HT-29 (cell line): ENCODE data around the gene TALDO1. TPM values are rescaled to one million over a fixed set of nuclear protein-coding genes. Genes with fewer than 3 reads are reported as not detected.

Source experiments
- DNase-seq: peaks from one replicate; pipeline ENCODE4 v3.0.0-alpha.2; 2015; ENCODE audit warnings: low spot score
- total RNA-seq: library from RNA; depleted of rRNA; stranded (reverse); fragments of >200 nt; shearing (Covaris generic); gene quantifications from 2 replicates; pipeline ENCODE4 v1.2.3, GENCODE V29; 2014

The TALDO1 gene
- total RNA-seq, 1 experiment from 2014 or later: 669 TPM

DNA sequence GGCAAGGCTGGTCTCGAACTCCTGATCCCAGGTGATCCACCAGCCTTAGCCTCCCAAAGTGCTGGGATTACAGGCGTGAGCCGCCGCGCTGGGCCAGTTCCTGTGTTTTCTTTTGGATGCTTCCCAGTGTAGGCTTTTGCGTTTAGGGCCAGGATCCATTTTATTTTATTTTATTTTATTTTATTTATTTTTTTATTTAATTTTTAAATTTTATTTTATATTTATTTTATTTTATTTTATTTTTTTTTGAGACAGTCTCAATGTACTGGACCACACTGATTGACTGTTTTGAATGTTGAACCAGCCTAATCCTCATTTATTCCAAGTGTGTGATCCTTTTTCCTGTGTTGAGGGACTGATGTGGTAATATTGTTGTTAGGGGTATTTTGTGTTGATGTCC, 32.8 kb upstream of the TALDO1 start:
- DNase-seq: no peak

DNA sequence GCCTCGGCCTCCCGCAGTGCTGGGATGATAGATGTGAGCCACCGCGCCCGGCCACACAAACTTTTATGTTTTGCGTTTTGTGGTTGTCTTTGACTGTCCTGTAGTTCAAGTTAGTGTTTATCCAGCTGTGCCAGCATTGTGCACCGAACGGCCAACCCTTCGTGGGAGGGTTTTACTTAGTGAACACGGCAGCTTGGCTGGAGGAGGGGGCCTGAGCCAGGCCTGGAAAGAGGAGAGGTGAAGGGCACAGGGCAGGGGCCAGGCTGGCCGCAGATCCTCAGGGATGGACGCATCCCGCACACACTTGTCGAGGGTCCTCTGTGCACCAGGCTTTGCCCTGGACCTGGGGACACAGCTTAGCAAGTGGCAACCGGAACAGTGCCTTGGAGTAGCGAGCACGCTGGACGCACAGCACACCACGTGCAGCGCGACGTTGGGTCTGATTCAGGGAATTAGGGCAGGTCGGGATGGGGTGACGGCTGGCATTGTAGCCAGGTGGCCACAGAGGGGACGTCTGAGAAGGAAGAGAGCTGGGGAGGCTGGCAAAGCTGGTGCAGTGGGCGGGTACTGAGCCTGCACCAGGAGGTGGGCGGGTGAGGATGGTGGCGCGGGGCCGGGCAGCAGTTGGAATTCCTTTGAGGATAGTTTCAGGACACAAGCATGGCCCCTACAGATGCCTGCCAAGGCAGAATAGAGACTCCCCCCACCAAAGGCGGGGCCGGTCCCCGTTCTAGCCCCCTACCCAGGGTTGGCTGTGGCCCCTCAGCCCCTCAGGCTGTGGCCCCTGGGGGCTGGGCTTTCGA, 27.8 kb upstream of the TALDO1 start:
- DNase-seq: peak; percentile 94

DNA sequence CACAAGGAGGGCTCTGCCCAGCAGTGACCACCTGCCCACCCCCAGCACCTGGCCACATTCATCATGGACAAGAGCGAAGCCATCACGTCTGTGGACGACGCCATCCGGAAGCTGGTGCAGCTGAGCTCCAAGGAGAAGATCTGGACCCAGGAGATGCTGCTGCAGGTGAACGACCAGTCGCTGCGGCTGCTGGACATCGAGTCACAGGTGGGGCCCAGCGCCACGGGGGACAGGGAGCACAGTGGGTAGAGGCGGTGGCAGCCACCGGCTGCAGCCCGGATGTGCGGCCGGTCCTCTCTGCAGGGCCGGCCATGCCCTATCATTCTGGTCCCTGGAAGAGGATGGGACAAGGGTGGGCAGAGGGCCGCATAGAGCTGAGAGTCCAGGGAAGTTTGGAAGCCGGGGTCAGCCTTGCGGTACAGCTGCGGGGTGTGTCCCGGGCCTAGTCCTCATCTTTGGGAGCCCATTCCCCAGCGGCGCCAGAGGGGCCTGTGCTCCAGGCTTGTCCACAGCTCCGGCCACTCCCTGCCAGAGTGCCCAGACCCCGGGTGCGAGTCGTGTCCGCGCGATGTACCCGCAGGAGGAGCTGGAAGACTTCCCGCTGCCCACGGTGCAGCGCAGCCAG, 27.1 kb upstream of the TALDO1 start:
- no peak for DNase-seq

- peak; percentile 85 for DNase-seq
Measured at GRCh38 chr11:720642-721246, 26.5 kb upstream of the TALDO1 start.

- DNase-seq: no peak
Measured at GRCh38 chr11:721247-721740, 26.0 kb upstream of the TALDO1 start.

DNA sequence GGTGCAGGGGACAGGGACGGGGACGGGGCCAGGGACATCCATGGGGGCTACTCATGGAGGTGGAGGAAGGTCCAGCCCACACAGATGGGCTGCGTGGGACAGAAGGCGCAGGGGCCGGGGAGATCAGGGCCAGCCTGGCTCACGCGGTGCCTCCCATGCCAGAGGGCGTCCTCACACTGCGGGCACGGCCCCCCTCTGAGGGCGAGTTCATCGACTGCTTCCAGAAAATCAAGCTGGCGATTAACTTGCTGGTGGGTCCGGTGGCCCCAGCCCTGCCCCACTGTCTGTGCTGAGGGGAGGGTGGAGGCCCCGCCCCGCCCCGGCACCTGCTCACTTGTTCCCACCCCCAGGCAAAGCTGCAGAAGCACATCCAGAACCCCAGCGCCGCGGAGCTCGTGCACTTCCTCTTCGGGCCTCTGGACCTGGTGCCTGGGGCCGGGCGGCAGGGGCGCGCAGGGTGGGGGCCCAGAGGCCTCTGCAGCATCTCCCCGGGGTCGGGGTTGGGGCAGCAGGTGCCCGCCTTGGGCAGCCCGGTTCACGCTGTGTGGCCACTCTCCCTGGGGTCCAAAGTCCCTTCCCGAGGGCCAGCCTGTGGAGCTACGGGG, 25.4 kb upstream of the TALDO1 start:
- DNase-seq: no peak

DNA sequence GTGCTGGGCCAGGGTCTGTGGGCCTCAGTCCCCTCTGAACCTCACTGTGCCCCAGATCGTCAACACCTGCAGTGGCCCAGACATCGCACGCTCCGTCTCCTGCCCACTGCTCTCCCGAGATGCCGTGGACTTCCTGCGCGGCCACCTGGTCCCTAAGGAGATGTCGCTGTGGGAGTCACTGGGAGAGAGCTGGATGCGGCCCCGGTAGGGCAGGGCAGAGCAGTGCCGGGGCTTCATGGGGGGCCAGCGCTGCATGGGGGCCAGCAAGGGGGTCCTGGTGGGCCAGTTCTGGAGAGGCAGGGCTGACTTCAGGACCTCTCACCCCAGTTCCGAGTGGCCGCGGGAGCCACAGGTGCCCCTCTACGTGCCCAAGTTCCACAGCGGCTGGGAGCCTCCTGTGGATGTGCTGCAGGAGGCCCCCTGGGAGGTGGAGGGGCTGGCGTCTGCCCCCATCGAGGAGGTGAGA, 24.9 kb upstream of the TALDO1 start:
- no peak for DNase-seq

DNA sequence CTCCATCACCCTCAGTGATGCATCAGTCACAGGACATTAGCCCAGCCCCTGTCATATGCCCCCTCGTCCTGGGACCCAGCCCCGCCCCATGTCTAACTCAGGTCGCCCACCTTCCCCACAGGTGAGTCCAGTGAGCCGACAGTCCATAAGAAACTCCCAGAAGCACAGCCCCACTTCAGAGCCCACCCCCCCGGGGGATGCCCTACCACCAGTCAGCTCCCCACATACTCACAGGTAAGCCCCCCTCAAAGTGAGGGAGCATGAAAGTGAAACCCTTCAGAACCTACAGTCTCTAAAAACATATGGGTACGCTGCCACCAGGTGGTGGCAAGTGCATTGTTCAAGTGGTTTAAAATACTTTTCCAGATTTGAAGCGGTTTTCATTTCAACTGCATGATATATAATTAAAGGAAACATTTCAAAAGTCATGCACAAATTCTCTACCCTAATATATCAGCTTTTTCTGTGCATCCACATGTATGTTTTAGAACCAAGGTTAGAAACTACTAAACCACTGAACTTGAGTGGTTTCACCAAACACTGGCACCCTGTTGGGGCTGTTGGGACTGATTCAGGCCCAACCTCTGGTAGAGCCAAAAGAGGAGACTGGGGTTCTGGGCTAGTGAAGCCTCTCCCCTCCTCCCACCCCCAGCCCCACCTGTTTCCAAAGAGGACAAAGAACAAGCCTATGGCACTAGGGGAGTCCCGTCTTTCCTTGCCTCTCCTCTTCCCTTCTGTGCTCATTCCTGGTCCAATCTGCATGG, 24.0 kb upstream of the TALDO1 start:
- peak; percentile 81 for DNase-seq

DNA sequence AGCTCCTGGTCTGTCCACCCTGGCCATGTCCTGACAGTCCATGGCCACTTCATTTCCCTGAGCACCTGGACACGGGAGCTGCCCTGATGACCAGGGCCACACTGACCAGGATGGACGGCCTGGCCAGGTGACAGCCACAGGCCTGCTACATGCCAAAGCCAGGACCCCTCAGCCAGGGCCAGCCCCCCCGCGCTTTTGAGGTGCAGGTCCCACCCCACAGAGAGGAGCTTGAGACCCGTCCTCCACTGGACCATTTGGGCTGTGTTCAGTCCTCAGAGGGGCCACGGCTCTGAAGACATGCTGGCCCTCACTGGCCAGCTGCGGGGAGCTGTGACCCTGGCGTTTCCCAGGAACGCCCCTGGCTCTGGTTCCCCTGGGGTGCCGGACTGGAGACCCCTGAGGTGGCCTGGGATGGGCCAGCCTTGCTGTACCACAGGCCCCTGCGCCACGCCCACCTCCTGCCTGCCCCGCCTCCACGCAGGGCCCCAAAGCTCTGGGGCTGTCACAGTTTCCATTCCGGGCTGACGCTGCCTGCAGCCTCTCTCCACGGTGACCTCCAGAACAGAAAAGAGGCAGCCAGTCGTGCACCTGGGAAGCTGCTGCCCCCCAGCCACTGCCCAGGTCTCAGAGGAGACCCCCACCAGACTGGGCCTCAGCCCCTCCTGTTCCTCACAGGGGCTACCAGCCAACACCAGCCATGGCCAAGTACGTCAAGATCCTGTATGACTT, 23.1 kb upstream of the TALDO1 start:
- no peak for DNase-seq

GRCh38 chr11:724778-725386, 22.4 kb upstream of the TALDO1 start:
- no peak for DNase-seq

DNA sequence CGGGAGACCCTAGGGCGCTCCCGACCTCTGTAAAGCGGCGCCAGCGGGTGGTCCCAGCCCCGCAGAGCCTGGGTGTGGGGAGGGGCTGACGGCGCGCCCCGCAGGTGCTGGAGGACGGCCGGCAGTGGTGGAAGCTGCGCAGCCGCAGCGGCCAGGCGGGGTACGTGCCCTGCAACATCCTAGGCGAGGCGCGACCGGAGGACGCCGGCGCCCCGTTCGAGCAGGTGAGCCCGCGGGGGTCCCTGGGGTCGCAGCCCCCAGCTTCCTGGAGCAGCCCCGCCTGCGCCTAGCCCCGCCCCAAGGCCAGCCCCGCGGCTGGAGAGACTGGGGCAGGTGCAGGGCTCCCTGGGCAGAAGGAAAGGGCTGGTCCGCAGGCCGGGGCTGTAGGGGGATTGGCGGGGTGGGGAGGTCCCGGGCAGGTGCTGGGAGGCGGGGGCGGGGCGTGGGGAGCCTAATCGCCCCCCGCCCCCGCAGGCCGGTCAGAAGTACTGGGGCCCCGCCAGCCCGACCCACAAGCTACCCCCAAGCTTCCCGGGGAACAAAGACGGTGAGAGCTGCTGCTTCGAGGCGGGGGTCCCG, 21.6 kb upstream of the TALDO1 start:
- no peak for DNase-seq

GRCh38 chr11:726278-727220, 20.7 kb upstream of the TALDO1 start:
- DNase-seq: peak; percentile 98

DNA sequence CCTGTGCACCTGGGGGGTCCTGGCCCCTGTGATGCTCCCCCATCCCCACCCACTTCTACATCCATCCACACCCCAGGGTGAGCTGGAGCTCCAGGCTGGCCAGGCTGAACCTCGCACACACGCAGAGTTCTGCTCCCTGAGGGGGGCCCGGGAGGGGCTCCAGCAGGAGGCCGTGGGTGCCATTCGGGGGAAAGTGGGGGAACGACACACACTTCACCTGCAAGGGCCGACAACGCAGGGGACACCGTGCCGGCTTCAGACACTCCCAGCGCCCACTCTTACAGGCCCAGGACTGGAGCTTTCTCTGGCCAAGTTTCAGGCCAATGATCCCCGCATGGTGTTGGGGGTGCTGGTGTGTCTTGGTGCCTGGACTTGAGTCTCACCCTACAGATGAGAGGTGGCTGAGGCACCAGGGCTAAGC, 20.0 kb upstream of the TALDO1 start:
- DNase-seq: no peak

GRCh38 chr11:727859-728748, 19.2 kb upstream of the TALDO1 start:
- DNase-seq: peak; percentile 98

- DNase-seq: no peak
Measured at GRCh38 chr11:728901-729491, 18.3 kb upstream of the TALDO1 start.

- DNase-seq: no peak
Measured at GRCh38 chr11:729492-730074, 17.7 kb upstream of the TALDO1 start.

DNA sequence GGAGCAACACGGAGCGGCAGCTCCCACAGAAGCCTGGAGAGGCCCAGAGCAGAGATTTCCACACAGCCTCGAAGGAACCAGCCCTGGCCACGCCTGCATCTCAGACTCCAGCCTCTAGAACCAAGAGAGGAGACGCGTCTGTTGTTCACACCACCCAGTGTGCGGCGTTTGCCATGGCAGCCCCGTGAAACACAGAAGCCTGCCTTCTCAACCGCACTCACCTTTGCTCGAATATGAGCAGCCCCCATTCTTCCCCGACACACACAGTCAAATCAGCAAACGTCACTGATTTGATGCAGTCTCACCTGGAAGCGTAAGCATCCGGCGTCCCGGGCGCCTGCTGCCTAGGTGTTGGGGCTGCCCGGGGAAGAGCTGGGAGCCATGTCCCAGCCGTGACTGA, 14.2 kb upstream of the TALDO1 start:
- peak; percentile 64 for DNase-seq
